Frontal cortex (tissue), 4 donors: ENCODE results near the gene BOK. TPM values are rescaled to one million over a fixed set of nuclear protein-coding genes. Genes with fewer than 3 reads are reported as not detected.
"Not testable (repeated sequence)": the region's sequence is repeated elsewhere in the genome, so short reads cannot be mapped to it uniquely, and the experiment has no call there.

ENCODE experiments used
- DNase-seq, 2 donors: peaks; one replicate each; pipeline ENCODE4 v3.0.0; 2012; ENCODE audit warnings: low spot score in 2 of 2
- FAIRE-seq: peaks from 2 replicates; lab custom pipeline; 2012; peaks lifted over from hg19 to GRCh38; lab: Jason Lieb, UNC
- total RNA-seq: library from RNA; depleted of rRNA; stranded (reverse); fragments of >200 nt; gene quantifications from one replicate; pipeline ENCODE4 v1.2.3, GENCODE V29; 2014
- donor health status: control.
- donor health status: control.
- donor health status: control.

BOK gene
- total RNA-seq, 1 donor from 2014 or later = 20.8 TPM

- DNase-seq (no peak), FAIRE-seq (no peak)
Observed at GRCh38 chr2:241553981-241554380, 4.6 kb upstream of the BOK start.

DNA sequence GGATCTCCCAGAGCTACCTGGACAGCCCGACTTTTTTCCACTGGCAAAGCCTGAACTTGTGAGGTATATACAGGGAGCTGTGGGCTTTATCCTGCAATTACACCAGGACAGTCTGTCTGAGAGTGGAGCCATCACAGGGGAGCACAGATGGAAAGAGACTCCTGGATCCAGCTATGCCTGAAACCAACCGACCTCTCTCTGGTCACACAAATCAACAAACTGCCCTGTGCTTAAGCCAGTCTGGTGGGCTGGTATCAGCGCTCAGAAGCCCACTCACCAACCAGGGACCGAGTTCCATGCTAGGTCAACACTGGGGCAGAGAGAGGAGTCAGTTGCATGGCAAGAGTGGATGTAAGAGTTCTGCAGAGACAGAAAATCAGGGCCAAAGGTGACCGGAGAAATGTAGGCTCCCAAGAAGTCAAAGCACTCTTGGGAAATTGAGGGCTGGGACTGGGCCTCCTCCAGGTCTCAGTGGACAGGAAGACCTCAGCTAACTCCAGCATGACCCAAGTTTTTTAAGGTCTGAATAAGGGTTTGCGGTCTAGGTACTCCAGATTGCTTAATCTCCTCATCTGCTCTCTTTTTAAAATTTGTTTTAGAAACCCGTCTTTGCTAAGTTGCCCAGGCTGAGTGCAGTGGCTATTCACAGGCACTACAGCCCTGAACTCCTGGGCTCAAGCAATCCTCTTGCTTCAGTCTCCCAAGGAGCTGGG lies 3.8 kb upstream of the BOK start:
- FAIRE-seq = no peak

DNA sequence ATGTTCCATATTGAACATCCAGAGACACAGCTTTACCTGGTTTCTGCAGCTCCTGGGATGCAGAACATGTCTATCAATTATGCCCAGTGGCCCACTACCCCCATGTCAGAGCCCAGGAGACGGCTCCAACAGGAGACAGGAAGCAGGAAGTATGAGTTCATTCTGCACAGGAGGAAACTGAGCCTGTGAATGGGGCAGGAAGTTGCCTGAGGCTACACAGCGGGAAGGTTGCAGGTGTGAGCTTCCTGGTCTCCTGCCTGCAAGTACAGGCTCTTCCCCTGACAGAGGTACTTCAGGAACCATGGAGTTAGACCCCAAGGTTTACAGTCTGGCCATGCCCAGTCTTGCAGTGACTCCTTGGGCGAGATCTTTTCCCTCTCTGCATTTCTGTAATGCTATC lies 2.8 kb upstream of the BOK start:
- FAIRE-seq (no peak), DNase-seq (no peak)

More for the DNA sequence above, 3.8 kb upstream of the BOK start:
- no peak for DNase-seq

DNA sequence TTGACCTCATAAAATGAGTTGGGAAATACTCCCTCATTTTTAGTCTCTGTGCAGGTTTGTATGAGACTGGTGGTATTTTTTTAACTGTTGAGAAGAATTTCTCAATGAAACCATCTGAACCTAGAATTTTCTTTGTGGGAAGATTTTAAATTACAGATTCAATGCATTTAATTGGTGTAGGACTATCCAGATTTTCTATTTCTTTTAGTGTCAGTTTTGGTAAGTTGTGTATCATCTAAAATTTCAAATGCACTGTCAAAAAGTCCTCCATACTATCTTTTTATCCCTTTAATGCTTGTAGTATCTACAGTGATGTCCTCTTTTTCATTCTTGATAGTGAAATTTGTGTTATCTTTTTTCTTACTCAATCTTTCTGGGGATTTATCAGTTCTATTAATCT lies 1.8 kb upstream of the BOK start:
- no peak for DNase-seq
- FAIRE-seq = no peak

GRCh38 chr2:241559323-241560161 lies 997 bp downstream of the BOK start:
- peak; percentile 82 to 90 for DNase-seq
- FAIRE-seq = no peak

DNA sequence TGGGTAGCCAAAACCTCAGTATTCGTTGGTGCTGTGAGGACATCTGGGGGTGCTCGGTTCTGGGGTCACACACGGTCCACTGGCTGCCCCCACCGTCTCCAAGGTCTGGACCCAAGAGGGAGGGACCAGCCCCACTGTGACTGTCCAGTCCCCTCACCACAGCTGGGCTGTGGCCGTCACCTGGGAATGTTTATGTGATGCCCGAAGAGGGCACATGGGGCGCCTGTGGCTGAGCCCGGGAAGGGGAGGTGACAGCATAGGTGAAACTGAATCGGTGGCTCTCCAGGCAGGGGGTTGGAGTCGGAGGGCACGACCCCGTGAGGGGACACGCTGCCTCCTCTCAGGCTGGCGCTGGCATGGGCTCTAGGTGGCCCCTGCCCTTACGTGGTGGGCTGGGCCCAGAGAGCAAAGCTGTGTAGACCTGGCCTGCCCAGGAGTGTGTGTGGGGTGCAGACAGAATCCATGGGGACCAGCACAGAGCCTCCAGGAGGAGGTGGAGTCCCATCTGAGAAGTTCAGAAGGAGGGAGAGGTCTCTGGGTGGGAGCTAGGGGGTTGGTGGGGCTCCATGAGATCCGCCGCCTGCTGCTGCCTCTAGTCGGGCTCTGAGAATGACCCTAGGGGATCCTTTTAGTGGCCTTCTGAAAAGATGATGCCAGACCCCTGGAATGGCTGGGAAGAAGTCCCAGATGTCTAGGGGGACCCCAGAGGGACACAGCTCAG lies 1.8 kb downstream of the BOK start:
- DNase-seq = no peak
- FAIRE-seq = no peak

DNA sequence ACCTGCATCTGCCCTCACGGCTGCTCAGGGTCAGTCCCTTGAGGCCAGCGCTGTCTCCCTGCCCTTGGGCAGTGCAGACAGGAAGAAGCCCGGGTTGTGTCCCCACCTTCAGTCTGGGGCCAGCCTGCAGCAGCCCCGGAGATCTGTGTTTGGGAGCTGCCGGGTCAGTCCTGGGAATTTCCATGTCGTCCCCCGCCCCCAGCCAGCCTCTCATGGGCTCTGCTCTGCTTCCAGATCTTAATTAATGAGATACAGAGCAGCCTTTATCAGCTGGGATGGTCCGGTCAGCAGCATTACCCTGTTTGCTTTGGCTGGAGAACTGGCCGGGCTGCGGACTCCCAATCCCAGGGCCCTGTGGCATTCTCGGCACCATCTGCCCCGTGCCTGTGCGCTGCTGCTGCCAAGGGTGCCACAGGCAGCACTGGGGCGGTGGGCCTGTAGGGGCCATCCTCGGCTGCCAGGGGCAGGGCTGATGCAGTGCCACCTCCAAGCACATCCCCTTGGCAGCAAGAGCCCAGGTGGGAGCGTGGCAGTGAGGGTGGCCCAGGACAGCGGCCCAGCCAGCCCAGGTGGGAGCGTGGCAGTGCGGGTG lies 2.4 kb downstream of the BOK start:
- peak in 1 of 2 donors; percentile 60 for DNase-seq
- FAIRE-seq = no peak

GRCh38 chr2:241561832-241562231 lies 3.3 kb downstream of the BOK start:
- FAIRE-seq = no peak
- DNase-seq = peak; percentile 78 to 85

- no peak for FAIRE-seq
- DNase-seq = no peak
Observed at GRCh38 chr2:241562269-241562891, 3.8 kb downstream of the BOK start.

DNA sequence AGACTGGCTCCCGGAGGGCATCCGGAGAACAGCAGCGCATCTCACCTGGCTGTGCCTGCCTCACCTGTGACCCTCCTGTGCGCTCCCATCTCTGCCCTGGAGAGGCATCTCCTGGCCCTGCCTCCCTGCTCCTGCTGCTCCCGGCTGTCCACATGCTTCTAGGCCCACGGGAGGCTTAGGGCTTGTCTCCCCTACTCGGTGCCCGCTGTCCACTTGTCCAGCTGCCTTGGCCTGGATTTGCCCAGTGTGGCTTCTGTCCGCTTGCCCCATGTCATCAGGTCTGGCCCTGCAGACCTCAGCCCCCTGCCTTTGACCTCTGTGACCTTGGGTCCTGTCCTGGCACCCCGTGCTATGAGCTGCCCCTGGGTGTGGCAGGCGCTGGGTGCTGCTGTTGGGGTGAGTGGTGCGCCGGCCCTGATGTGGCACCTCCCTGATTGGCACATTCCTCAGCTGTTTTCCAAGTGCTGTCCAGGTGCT lies 4.5 kb downstream of the BOK start:
- no peak for FAIRE-seq
- DNase-seq = no peak

- FAIRE-seq (no peak), DNase-seq (no peak)
Observed at GRCh38 chr2:241563571-241563980, 5.0 kb downstream of the BOK start.

DNA sequence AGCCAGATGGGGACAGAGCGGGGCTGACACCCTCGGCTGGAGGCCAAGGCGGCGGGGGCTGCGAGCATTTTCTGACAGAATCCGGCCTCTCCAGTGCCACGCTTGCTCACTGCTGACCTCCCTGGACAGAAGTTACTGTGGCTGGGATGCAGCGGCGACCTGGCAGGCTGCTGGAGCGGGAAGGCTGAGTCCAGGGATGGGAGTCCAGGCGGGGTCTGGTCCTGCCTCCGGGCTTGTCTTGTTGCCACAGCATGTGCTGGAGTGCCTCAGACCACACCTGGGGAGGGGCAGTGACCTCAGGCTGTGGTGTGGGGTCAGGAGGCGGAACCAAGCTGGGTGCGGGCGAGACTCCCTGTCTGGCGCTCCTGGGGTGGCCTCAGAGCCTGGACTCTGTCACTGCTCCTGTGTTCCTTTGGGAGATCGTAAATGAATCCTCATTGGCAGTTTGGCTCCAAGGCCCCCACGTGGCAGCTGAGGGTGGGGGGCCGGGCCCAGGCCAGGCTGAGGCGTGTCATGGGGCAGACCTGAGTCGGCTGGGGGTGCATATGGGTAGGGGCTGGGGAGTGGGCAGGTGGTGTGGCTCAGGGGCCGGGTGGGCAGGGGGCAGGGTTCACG lies 5.5 kb downstream of the BOK start:
- FAIRE-seq (no peak), DNase-seq (no peak)

- DNase-seq (no peak), FAIRE-seq (no peak)
Observed at GRCh38 chr2:241564596-241565410, 6.3 kb downstream of the BOK start.

DNA sequence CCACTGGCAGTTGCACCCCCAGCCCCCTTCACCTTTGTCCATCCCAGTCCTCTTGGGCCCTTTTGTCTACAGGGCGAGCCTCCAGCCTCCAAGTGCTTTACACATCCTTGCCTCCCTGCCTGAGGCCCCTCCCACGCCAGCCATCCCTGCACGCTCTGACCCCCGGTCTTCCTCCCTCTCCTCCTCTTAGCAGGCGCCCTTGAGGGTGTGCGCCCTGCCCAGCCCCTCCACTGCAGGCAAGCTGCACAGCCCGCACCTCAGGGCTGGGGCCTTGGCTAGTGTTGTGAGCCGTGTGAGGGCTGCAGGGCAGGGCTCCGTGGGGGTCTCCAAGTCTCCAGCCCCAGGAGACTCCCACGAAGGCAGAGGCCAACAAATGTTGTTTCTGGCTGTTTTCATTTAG lies 6.9 kb downstream of the BOK start:
- FAIRE-seq (no peak), DNase-seq (no peak)

GRCh38 chr2:241566021-241566420 lies 7.5 kb downstream of the BOK start:
- not testable (repeated sequence) for FAIRE-seq, DNase-seq

GRCh38 chr2:241566468-241566867 lies 7.9 kb downstream of the BOK start:
- FAIRE-seq = no peak
- DNase-seq = no peak

DNA sequence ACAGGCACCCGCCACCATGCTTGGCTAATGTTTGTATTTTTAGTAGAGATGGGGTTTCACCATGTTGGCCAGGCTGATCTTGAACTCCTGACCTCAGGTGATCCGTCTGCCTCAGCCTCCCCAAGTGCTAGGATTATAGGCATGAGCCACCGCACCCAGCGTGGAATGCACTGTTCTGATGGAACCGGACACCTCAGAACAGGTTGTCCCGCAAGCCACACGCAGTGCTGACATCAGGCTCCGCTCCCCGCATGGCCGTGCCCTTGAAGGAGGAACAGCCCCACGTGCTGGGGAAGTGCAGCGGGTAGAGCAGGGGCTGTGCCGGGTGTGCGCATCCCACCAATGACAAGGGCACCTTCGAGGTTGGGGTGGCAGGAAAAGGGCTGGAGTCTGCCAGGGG lies 8.7 kb downstream of the BOK start:
- not testable (repeated sequence) for DNase-seq, FAIRE-seq

DNA sequence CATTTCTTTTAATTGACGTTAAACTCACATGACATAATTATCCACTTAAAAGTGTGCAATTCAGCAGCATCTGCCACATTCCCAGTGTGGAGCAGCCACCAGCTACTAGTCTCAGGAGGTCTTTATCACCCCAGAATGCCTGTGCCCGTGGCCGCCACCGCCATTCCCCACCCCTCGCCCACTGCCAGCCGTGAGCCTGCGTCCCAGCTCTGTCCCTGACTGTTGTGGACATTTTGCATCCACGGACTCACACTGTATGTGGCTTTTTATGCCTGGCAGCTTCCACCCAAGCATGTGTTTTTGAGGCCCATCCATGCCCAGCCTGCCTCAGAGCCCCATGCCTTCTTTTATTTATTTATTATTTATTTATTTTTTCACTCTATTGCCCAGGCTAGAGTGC lies 9.2 kb downstream of the BOK start:
- DNase-seq (no peak), FAIRE-seq (no peak)
